MCF 10A (cell line): ENCODE measurements around the gene SLC6A19. TPM values are rescaled to one million over a fixed set of nuclear protein-coding genes. Genes with fewer than 3 reads are reported as not detected.

Experiments used
- total RNA-seq: library from RNA; stranded (reverse); gene quantifications from 2 replicates; pipeline ENCODE4 v1.2.3, GENCODE V29; 2022

Gene SLC6A19
- total RNA-seq, 1 experiment from 2014 or later, result not detected

Other genes starting within 250 kb of the SLC6A19 start
- 0.21 and 0.32 TPM in 2 replicates for gene NKD2, start 192.8 kb upstream of the SLC6A19 start, total RNA-seq
- gene SLC12A7, start 89.5 kb upstream of the SLC6A19 start, total RNA-seq, result 6.3 and 8.1 TPM in 2 replicates
- gene SLC6A18, start 23.8 kb downstream of the SLC6A19 start, total RNA-seq, result not detected in 2 replicates
- gene TERT, start 93.5 kb downstream of the SLC6A19 start, total RNA-seq, result 0.16 TPM in 1 of 2 replicates, not detected in the other
- gene CLPTM1L, start 143.5 kb downstream of the SLC6A19 start, total RNA-seq, result 116 and 128 TPM in 2 replicates
- gene SLC6A3, start 243.8 kb downstream of the SLC6A19 start, total RNA-seq, result not detected in 2 replicates